ENCODE results near the gene SCFD2. TPM values are rescaled to one million over a fixed set of nuclear protein-coding genes. Genes with fewer than 3 reads are reported as not detected.
A peak's percentile ranks its signal among the peaks of the same experiment; 100 is the strongest.

The SCFD2 gene
- total RNA-seq, 1 donor from 2014 or later, result 20.8 TPM

DNA sequence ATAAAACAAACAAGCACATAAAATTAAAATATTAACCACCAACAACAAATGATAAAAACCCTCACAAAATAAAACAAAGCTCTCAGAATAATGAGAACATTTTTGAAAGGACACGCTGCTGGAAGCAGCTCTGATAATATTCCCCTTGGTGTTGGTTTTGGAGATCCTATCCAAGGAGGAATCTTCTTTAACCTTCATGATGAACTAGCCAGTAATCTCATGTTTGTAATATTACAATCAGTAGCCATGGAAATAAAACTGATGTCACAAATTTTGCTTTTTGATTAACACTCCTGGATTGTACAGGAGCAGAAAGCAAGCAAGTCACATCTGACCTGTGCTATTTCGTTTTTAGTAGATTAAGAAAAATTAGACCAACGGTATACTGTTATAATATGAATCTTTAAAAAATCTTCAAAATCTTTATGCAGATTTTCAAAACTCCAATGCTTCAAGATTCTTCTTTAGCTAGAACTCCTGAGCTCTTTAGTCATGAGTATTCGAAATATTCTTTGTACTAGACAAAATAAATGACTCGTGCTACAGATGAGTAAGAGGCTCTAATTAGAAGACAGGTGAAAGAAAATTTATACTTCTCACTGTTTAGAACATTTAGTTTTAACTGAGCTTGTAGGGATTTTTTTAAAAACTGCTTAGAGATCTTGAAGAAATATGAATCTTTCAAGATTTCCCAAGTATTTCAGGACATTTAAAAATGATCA is 349.6 kb downstream of the SCFD2 start:
- DNase-seq (ENCODE audit: low read depth, low spot score), result no peak

GRCh38 chr4:53015681-53016080 is 350.2 kb downstream of the SCFD2 start:
- DNase-seq (ENCODE audit: low read depth, low spot score), result peak; percentile 22

- no peak for DNase-seq (ENCODE audit: low read depth, low spot score)
Measured at GRCh38 chr4:53014881-53015280, 351.0 kb downstream of the SCFD2 start.

DNA sequence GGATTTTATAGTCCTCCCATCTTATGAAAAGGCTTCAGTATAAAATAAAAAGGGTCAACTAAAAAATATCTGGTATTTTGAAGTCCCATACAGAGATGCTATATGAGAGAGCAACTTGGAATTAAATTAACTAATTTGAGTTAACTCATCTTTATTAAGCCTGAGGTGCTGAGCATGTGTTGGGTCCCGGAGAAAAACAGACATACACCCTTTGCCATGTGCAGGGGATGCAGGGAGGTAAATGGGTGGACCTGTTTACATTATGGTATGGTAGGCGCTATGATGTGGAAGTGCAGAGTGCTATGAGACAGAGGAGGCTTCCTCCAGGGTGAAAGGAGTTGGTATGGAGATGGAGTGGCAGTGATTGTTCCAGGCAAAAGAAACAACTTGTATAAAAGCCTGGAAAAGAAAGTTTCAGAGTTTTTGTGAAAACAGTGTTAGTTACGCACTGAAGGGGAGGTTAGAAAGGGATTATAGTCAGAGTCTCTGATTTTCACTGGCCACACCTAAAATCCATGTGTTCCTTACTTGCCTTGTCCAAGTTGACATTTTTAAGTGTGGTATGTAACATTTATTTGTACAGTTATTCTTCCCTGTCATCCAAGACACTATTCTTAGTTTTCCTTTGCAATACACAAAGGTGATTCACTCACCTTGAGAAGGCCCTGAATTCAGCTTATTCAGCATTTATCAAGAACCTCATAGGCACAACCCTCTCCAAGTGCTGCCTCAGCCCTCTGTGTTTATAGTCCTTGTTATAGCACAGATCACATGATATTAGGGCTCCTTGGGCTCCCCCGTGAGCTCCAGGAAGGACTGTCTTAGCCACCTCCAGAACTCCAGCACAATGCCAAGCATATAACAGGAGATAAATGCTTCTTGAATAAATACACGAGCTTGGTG is 351.7 kb downstream of the SCFD2 start:
- no peak for DNase-seq (ENCODE audit: low read depth, low spot score)

GRCh38 chr4:53012738-53013137 is 353.1 kb downstream of the SCFD2 start:
- DNase-seq (ENCODE audit: low read depth, low spot score), result no peak

- DNase-seq (ENCODE audit: low read depth, low spot score), result no peak
Measured at GRCh38 chr4:53011259-53011905, 354.5 kb downstream of the SCFD2 start.

GRCh38 chr4:53010318-53010717 is 355.5 kb downstream of the SCFD2 start:
- no peak for DNase-seq (ENCODE audit: low read depth, low spot score)

GRCh38 chr4:53009824-53010223 is 356.0 kb downstream of the SCFD2 start:
- DNase-seq (ENCODE audit: low read depth, low spot score), result no peak

GRCh38 chr4:53007024-53007423 is 358.8 kb downstream of the SCFD2 start:
- DNase-seq (ENCODE audit: low read depth, low spot score), result no peak

- DNase-seq (ENCODE audit: low read depth, low spot score), result no peak
Measured at GRCh38 chr4:53005808-53006207, 360.1 kb downstream of the SCFD2 start.

GRCh38 chr4:53005149-53005546 is 360.7 kb downstream of the SCFD2 start:
- DNase-seq (ENCODE audit: low read depth, low spot score), result no peak

DNA sequence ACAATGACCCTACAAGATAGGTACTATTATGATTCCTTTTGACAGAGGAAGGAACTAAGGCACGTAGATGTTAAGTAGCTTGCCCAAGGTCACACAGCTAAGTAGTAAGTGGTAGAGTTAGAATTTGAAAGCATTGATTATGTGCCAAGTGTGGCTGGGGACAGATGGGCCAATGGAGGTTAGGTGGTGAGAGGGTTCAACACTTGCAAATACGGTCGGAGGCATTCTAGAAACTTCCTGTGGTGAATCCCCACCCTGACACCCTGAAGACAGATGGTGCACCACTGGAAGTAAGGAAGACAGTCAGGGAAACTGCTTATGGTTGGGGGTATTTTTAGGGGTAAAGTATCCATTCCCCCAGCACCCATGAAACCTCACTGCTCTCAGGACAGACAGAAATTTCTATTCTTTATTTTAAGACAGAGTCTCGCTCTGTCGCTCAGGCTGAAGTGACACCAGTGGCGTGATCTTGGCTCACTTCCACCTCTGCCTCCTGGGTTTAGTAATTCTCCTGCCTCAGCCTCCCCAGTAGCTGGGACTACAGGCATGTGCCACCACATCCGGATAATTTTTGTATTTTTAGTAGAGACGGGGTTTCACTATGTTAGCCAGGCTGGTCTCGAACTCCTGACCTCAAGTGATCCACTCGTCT is 361.2 kb downstream of the SCFD2 start:
- DNase-seq (ENCODE audit: low read depth, low spot score), result no peak

DNA sequence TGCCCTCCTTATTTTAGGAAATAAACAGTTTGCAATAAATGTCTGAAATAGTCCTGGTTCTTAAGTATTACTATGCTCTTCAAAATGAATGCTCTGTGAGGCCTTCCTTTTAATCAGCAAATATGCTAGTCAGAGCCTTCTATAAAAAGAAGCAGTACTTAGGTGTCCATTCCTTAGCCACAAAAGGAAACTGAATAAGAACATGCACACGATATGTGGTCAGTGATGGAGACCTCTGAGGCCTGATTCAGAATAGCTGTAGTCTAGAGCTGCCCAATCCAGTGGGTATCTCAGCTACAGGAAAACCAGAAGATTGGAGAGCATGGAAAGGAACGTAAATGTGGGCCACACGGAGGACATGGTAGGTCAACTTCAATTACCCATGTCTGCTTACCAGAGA is 361.9 kb downstream of the SCFD2 start:
- DNase-seq (ENCODE audit: low read depth, low spot score), result no peak

GRCh38 chr4:53000560-53000959 is 365.3 kb downstream of the SCFD2 start:
- no peak for DNase-seq (ENCODE audit: low read depth, low spot score)

DNA sequence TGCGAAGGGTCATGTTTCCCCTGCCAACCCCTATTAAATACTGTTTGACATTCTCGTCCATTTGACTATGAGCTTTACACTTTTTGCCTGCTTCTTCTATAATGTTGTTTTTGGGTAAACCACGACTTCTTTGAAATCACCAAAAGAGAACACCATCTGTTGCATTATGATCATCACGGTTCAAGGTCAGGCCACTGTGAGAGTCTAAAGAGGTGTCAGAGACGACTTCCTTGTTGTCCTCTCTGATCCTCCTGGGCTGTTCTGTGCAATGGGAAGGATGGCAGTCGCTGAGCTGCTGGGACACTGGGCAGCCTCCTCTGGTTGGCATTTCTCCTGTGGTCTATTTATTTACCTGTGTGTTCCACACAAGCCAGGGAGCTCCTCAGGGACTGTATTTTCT is 366.2 kb downstream of the SCFD2 start:
- no peak for DNase-seq (ENCODE audit: low read depth, low spot score)

DNA sequence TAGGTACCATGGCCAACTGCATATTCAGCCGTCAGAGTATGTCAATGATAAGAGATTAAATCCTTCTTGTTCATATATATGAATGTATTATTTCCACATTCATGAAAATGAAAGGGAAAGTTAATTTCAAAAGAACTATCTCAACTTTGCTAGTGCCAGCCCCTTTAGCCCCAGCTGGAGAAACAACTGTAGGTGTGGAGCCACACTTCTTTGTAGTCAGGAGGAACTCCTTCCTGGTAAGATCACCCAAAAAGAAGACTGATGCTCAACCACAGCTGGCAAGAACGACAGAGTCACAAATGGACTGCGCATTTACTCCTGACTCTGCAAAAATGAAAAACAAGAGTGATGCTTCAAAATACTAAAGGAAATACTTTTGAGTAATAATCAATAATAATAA is 367.4 kb downstream of the SCFD2 start:
- DNase-seq (ENCODE audit: low read depth, low spot score), result no peak

DNA sequence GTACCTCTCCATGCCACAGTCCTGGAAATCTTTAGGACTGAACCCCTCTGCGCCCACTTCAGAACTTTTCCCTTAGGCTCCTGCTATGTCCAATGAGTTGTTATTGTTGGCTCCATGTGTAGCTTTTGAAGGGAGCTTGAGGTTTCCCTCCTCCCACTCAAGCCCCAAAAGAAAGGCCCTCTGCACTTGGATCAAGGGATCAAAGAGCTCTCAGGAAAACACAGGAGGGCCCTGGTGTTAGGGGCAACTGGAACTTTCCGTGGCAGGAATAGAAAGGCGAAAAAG is 368.8 kb downstream of the SCFD2 start:
- no peak for DNase-seq (ENCODE audit: low read depth, low spot score)

GRCh38 chr4:52996261-52997131 is 369.4 kb downstream of the SCFD2 start:
- peak; percentile 32 for DNase-seq (ENCODE audit: low read depth, low spot score)

DNA sequence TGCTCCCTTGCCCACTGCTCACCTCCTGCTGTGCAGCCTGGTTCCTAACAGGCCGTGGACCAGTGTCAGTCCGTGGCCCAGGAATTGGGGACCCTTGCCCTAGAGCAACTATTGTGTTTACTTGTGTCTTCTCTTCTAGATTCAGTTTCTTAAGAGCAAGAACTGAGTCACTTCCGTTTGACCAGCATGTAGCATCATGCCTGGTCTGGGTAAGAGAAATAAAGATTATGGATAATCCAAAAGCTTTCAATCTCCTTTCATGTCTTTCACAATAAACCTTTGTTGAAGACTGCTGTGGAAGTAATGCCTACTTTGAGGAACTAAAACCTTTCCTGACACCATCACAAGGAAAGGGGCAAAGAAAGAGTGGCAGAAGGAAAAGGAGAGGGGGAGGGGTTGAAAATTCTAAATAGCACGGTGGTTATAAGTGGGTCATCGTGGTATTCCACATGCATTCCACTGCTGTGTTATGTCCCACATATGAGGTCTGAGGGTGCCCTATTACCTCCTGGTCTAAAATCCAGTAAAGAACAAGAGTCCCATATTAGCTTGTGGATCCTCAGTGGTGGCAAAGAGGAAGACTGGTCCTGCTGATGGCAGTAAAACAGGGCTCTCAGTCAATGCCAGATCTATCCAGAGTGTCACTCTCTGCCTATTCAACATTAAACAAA is 370.4 kb downstream of the SCFD2 start:
- DNase-seq (ENCODE audit: low read depth, low spot score), result no peak

DNA sequence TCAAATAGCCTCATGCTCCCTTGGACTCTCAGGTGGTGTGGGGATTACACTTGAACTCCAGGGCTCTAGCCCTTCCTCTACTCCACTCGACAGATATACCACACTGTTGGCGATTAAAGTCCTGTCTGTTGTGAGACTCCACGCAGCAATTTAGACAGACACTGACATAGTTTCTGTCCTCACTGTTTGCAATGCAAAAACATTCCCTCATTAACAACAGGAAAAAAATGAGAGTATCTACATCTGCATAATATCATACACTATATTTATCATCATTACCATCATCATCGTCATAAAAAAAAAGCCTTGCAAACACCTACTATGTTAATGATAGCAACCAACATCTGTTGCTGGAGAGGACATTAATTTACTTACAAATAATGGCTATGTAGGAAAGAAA is 371.3 kb downstream of the SCFD2 start:
- no peak for DNase-seq (ENCODE audit: low read depth, low spot score)

Data from pulmonary artery endothelial cell (primary cell).